ENCODE measurements around the gene PRKAA1. TPM values are rescaled to one million over a fixed set of nuclear protein-coding genes. Genes with fewer than 3 reads are reported as not detected.
A peak's percentile ranks its signal among the peaks of the same experiment; 100 is the strongest.

Gene PRKAA1
- total RNA-seq, 4 donors from 2014 or later: 37.8 to 118 (median 53.5) TPM

DNA sequence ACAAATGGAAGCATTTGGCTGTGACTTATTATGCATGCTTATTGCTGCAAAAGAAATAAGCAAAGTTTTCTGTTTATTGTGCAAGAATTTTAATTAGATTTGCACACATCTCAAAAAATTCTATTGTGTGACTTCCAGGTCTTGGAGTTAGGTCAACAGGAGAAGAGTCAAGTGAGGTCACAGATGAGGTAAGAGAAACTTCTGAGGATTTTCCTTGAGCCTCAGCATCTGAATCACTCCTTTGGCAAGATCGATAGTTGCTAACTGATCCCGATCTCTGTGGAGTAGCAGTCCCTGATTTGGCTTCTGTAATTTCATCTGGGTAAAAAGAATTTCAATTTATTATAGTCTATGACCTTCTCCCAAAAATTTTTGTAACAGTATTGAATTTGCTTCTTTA lies 35.5 kb downstream of the PRKAA1 start:
- Histone ChIP-seq H3K36me3 (peaks cover 62% of the 10 kb centered on the region), H3K9me3 (no peaks in the 10 kb centered on the region), H3K27me3 (no peaks in the 10 kb centered on the region), H3K27ac (no peak overlapping the region), H3K4me3 (no peak overlapping the region), H3K4me1 (no peaks in the 10 kb centered on the region)
- no peak for DNase-seq (ENCODE audit: low spot score in 2 of 2)
- WGBS: 55% methylated on average over 2 of the region's 2 CpGs
- TF ChIP-seq EP300 (IDR thresholded peaks at IDR 0.05) (no peak), POLR2A (IDR thresholded peaks at IDR 0.05) (no peak), POLR2AphosphoS5 (IDR thresholded peaks at IDR 0.05) (no peak)
- TF ChIP-seq, protein P1, sequence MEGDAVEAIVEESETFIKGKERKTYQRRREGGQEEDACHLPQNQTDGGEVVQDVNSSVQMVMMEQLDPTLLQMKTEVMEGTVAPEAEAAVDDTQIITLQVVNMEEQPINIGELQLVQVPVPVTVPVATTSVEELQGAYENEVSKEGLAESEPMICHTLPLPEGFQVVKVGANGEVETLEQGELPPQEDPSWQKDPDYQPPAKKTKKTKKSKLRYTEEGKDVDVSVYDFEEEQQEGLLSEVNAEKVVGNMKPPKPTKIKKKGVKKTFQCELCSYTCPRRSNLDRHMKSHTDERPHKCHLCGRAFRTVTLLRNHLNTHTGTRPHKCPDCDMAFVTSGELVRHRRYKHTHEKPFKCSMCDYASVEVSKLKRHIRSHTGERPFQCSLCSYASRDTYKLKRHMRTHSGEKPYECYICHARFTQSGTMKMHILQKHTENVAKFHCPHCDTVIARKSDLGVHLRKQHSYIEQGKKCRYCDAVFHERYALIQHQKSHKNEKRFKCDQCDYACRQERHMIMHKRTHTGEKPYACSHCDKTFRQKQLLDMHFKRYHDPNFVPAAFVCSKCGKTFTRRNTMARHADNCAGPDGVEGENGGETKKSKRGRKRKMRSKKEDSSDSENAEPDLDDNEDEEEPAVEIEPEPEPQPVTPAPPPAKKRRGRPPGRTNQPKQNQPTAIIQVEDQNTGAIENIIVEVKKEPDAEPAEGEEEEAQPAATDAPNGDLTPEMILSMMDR (IDR thresholded peaks at IDR 0.05): no peak

DNA sequence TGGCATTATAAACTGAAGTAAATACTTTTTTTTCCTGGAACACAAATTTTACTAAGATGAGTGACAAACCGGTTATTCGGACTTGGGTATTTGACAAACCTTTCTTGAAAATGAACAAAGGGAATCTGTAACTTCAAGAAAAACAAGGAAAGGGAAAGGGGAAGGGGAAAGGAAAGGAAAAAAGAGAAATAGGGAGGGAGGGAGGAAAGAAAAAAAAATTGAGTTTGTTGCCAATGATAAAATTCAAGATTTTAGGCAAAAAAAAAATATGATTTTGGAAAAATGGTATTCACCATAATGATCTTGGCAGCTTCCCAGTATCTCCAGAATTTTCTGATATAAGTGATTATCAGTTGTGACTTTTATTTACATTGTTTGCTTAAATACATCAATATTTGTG lies 40.8 kb downstream of the PRKAA1 start:
- Histone ChIP-seq H3K4me3 (no peak overlapping the region), H3K27ac (no peak overlapping the region), H3K4me1 (peaks cover 13% of the 10 kb centered on the region), H3K27me3 (no peaks in the 10 kb centered on the region), H3K9me3 (no peaks in the 10 kb centered on the region), H3K36me3 (peaks cover 16% of the 10 kb centered on the region)
- TF ChIP-seq POLR2AphosphoS5 (IDR thresholded peaks at IDR 0.05): no peak
- no peak for TF ChIP-seq EP300 (IDR thresholded peaks at IDR 0.05)
- TF ChIP-seq, protein P1 (IDR thresholded peaks at IDR 0.05): no peak
- no peak for TF ChIP-seq POLR2A (IDR thresholded peaks at IDR 0.05)
- no peak for DNase-seq (ENCODE audit: low spot score in 2 of 2)
- WGBS: 92% methylated on average over 2 of the region's 2 CpGs

DNA sequence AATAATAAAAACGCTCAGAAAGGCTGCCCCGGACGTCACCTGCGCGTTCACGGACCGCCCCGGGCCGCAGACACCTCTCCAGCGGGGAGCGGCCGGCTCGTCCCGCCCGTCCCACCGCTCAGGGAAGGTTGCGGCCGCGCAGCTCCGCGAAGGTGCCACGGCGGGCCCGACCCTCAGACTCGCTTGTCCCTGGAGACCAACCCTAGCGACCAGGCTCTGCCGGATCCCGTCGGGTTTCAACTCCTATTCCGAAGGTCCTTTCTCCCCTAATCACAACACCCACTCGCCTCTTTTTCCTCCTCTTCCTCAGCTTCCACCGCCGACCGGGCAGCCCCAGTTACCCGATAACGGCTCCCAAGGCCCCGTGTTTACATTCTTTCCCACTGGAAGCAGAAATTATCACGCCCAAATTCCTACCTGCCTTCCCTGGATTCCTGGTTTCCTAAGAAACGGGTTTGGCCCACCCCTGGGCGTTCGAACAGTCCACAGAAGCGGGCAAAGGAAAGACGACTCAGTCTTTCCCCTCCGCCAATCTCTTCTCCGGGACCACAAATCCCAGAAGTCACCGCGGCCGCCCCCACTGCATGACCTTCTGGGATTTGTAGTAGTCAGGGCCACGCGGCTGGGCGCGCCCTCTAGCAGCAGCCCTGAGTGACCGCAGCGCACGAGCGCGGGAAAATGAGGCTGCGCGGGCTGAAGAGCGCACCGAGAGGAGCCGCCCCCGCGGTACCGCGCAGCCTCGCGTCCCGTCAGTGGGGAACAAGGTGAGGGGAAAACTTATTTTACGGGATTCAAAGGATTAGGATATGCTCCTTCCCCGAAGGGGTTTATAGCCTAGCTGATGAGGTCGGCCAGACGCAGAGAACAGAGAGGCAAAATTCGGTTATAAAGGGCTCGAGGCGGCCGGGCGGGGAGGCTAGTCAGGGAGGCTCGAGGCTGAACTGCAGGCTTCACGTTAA lies 42.5 kb downstream of the PRKAA1 start, which contains the start of gene TTC33:
Gene TTC33, minus strand, starts transcription at position 555 of the 959 bp plus-strand sequence. CDS start 8,943 bp downstream, outside the sequence.
- TF ChIP-seq EP300 (IDR thresholded peaks at IDR 0.05) (no peak), POLR2AphosphoS5 (IDR thresholded peaks at IDR 0.05) (peak in 2 of 3 donors; percentile 8 to 41), POLR2A (IDR thresholded peaks at IDR 0.05) (peak in 1 of 2 donors; percentile 9)
- TF ChIP-seq, protein P1 (IDR thresholded peaks at IDR 0.05): peak in 1 of 2 donors; percentile 76
- H3K27me3 ChIP-seq: no peaks in the 10 kb centered on the region
- WGBS: 5% methylated on average over 78 of the region's 80 CpGs
- H3K27ac ChIP-seq: peak within 1 kb of the TSS; percentile 81
- H3K9me3 ChIP-seq: no peaks in the 10 kb centered on the region
- H3K4me1 ChIP-seq: peaks cover 13% of the 10 kb centered on the region
- peak; percentile 98 for DNase-seq (ENCODE audit: low spot score in 2 of 2)
- peaks cover 4% of the 10 kb centered on the region for H3K36me3 ChIP-seq
- peak within 1 kb of the TSS; percentile 74 for H3K4me3 ChIP-seq

DNA sequence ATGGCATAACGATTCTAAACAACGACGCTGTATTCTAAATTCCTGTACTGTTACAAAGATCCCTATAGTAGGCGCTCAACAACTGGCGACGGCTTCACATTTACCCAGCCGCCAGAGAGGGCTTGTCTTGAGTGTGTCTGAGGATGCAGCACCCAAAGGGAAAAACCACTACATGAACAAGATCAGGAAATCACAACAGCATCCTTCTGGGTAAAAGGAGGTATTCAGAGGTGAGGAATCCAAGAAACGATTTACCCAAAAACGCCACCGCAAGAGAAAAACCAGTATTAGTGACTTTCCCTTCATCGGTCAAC lies 43.1 kb downstream of the PRKAA1 start:
- Histone ChIP-seq H3K4me3 (peak overlapping the region; percentile 74), H3K27me3 (no peaks in the 10 kb centered on the region), H3K36me3 (no peaks in the 10 kb centered on the region), H3K9me3 (no peaks in the 10 kb centered on the region), H3K4me1 (peaks cover 13% of the 10 kb centered on the region), H3K27ac (peak overlapping the region; percentile 81)
- TF ChIP-seq POLR2AphosphoS5 (IDR thresholded peaks at IDR 0.05) (peak in 1 of 3 donors; percentile 6), POLR2A (IDR thresholded peaks at IDR 0.05) (no peak), EP300 (IDR thresholded peaks at IDR 0.05) (no peak)
- TF ChIP-seq, protein P1 (IDR thresholded peaks at IDR 0.05): peak; percentile 20 to 56
- 0% methylated on average over 11 of the region's 11 CpGs for WGBS
- DNase-seq (ENCODE audit: low spot score in 2 of 2): peak in 1 of 2 donors; percentile 75

GRCh38 chr5:40754381-40755092 lies 43.6 kb downstream of the PRKAA1 start:
- H3K36me3 ChIP-seq: no peaks in the 10 kb centered on the region
- peak overlapping the region; percentile 74 for H3K4me3 ChIP-seq
- no peak for TF ChIP-seq POLR2A (IDR thresholded peaks at IDR 0.05)
- no peak for TF ChIP-seq POLR2AphosphoS5 (IDR thresholded peaks at IDR 0.05)
- TF ChIP-seq, protein P1 (IDR thresholded peaks at IDR 0.05): no peak
- TF ChIP-seq EP300 (IDR thresholded peaks at IDR 0.05): no peak
- peaks cover 13% of the 10 kb centered on the region for H3K4me1 ChIP-seq
- 14% methylated on average over 6 of the region's 6 CpGs for WGBS
- DNase-seq (ENCODE audit: low spot score in 2 of 2): no peak
- H3K27me3 ChIP-seq: no peaks in the 10 kb centered on the region
- peak overlapping the region; percentile 81 for H3K27ac ChIP-seq
- no peaks in the 10 kb centered on the region for H3K9me3 ChIP-seq
